ENCODE data around the gene SPRR2B. TPM values are rescaled to one million over a fixed set of nuclear protein-coding genes. Genes with fewer than 3 reads are reported as not detected.
"Not testable (repeated sequence)": the region's sequence is repeated elsewhere in the genome, so short reads cannot be mapped to it uniquely, and the experiment has no call there.

Gene SPRR2B
- total and polyA plus RNA-seq, 2 donors (not counting 3 experiments of a cell fraction or from before 2014, with no cell fraction given) = not detected

DNA sequence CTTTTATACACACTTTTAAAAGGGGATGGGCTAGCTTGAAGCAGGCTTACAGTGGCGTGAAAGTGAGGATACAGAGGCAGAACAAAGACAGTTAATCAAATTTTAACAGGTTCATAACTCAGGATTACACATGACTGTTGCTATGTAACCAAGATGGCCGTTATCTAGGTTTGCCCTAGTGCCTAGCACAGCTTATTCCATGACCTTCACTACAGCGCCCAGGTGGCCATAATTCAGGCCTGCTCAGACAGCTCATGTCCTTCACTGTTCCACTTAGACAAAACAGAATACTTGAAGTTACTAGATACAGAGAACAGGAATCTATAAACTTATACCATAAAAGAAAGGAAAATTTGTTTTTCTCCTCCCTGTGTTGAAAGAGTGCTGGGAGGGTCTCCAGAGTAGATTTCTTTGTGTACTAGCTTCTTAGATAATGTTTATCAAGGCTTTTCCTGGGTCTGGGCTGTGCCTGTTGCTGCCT lies 48.1 kb upstream of the SPRR2B start:
- no peaks in the 10 kb centered on the region for H3K79me2 ChIP-seq (ENCODE audit: control insufficient read depth, insufficient read depth, low read length)
- intact Hi-C loops (cut with micrococcal nuclease) = no loop called here
- no peak overlapping the region for H3K4me2 ChIP-seq (ENCODE audit: insufficient read depth, low read length)
- no TSS peak for BruUV-seq (replicated peaks)
- no peak for FAIRE-seq
- no peaks in the 10 kb centered on the region for H3K9me1 ChIP-seq (replicated peaks; ENCODE audit: control insufficient read depth, extremely low read depth, insufficient read depth, low read length)
- no peaks in the 10 kb centered on the region for H3K27me3 ChIP-seq (ENCODE audit: control insufficient read depth in 2 of 2, insufficient read depth in 2 of 2, low read length in 2 of 2)
- H3K4me3 ChIP-seq (replicated peaks in 1 of 3; ENCODE audit: insufficient read depth in 1 of 3, low read depth in 1 of 3, low read length in 3 of 3) = no peak overlapping the region
- no peaks in the 10 kb centered on the region for H3K9me3 ChIP-seq (replicated peaks; ENCODE audit: control insufficient read depth, insufficient read depth, low read length)
- no peaks in the 10 kb centered on the region for H3K36me3 ChIP-seq (ENCODE audit: control insufficient read depth in 2 of 2, extremely low read depth in 1 of 2, insufficient read depth in 2 of 2, low read length in 2 of 2)
- POLR2A ChIA-PET = no interaction called here
- no peaks in the 10 kb centered on the region for H4K20me1 ChIP-seq (replicated peaks; ENCODE audit: control insufficient read depth, extremely low read depth, insufficient read depth, low read length)
- CTCF ChIA-PET = no interaction called here
- no peaks in the 10 kb centered on the region for H3K4me1 ChIP-seq (ENCODE audit: control insufficient read depth, extremely low read depth, insufficient read depth, low read length)
- no peak overlapping the region for H2AFZ ChIP-seq (ENCODE audit: low read depth, low read length)
- H3K9ac ChIP-seq (replicated peaks; ENCODE audit: extremely low read depth, insufficient read depth, low read length) = no peak overlapping the region
- TF ChIP-seq GATA2 (IDR thresholded peaks at IDR 0.05; ENCODE audit: insufficient read depth, insufficient read length, low read depth, low read length) (no peak), POLR2A (IDR thresholded peaks at IDR 0.05; ENCODE audit: low read depth, low read length) (no peak), FOS (IDR thresholded peaks at IDR 0.05; ENCODE audit: borderline replicate concordance, insufficient read depth, low read length) (no peak), POLR2AphosphoS5 (IDR thresholded peaks at IDR 0.05; ENCODE audit: insufficient read depth, low read depth, low read length) (no peak), EZH2 (IDR thresholded peaks at IDR 0.05; ENCODE audit: borderline replicate concordance, low read depth, low read length, severe bottlenecking) (no peak), MYC (IDR thresholded peaks at IDR 0.05; ENCODE audit: low read depth, low read length) (no peak), JUN (IDR thresholded peaks at IDR 0.05; ENCODE audit: borderline replicate concordance, insufficient read depth, insufficient read length, low read depth) (no peak)
- TF ChIP-seq, protein P1, sequence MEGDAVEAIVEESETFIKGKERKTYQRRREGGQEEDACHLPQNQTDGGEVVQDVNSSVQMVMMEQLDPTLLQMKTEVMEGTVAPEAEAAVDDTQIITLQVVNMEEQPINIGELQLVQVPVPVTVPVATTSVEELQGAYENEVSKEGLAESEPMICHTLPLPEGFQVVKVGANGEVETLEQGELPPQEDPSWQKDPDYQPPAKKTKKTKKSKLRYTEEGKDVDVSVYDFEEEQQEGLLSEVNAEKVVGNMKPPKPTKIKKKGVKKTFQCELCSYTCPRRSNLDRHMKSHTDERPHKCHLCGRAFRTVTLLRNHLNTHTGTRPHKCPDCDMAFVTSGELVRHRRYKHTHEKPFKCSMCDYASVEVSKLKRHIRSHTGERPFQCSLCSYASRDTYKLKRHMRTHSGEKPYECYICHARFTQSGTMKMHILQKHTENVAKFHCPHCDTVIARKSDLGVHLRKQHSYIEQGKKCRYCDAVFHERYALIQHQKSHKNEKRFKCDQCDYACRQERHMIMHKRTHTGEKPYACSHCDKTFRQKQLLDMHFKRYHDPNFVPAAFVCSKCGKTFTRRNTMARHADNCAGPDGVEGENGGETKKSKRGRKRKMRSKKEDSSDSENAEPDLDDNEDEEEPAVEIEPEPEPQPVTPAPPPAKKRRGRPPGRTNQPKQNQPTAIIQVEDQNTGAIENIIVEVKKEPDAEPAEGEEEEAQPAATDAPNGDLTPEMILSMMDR (IDR thresholded peaks at IDR 0.05; ENCODE audit: extremely low read depth in 1 of 2, insufficient read depth in 1 of 2, low read depth in 1 of 2, low read length in 2 of 2) = no peak
- TF ChIP-seq, protein P2, sequence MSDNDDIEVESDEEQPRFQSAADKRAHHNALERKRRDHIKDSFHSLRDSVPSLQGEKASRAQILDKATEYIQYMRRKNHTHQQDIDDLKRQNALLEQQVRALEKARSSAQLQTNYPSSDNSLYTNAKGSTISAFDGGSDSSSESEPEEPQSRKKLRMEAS (IDR thresholded peaks at IDR 0.05; ENCODE audit: insufficient read depth, insufficient read length) = no peak
- no peak for DNase-seq (ENCODE audit: low read depth, low spot score)
- no peak overlapping the region for H3K27ac ChIP-seq (ENCODE audit: insufficient read depth, low read depth, low read length)
- dilution Hi-C loops (cut with MboI; ENCODE audit: extremely low pct_ligation_motif_present, low sequenced_read_pairs) = no loop called here

DNA sequence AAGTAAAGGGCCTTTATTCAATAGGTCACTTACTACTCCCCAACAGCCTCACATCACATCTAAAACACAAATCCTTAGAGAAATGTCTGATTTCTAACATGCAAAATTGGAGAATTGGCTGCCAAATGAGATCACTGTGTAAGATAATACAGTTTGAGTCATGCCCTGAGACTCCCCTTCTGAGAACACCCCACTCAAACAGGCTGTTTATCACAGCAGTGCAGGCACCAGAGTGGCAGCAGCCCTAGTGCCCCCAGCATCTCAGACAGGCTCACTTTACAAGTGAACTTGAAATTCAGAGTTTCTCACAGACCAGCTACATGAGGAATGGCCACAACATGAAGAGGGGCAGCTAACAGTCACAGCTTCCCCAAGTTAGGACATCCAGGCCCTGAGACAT lies 43.9 kb upstream of the SPRR2B start:
- H2AFZ ChIP-seq (ENCODE audit: low read depth, low read length); H3K27me3 ChIP-seq (ENCODE audit: control insufficient read depth in 2 of 2, insufficient read depth in 2 of 2, low read length in 2 of 2); H3K9me1 ChIP-seq (replicated peaks; ENCODE audit: control insufficient read depth, extremely low read depth, insufficient read depth, low read length); FAIRE-seq; H4K20me1 ChIP-seq (replicated peaks; ENCODE audit: control insufficient read depth, extremely low read depth, insufficient read depth, low read length); intact Hi-C loops (cut with micrococcal nuclease); POLR2A ChIA-PET; DNase-seq (ENCODE audit: low read depth, low spot score); H3K9me3 ChIP-seq (replicated peaks; ENCODE audit: control insufficient read depth, insufficient read depth, low read length); H3K79me2 ChIP-seq (ENCODE audit: control insufficient read depth, insufficient read depth, low read length); H3K36me3 ChIP-seq (ENCODE audit: control insufficient read depth in 2 of 2, extremely low read depth in 1 of 2, insufficient read depth in 2 of 2, low read length in 2 of 2); CTCF ChIA-PET; H3K9ac ChIP-seq (replicated peaks; ENCODE audit: extremely low read depth, insufficient read depth, low read length); H3K27ac ChIP-seq (ENCODE audit: insufficient read depth, low read depth, low read length); H3K4me1 ChIP-seq (ENCODE audit: control insufficient read depth, extremely low read depth, insufficient read depth, low read length); dilution Hi-C loops (cut with MboI; ENCODE audit: extremely low pct_ligation_motif_present, low sequenced_read_pairs); H3K4me3 ChIP-seq (replicated peaks in 1 of 3; ENCODE audit: insufficient read depth in 1 of 3, low read depth in 1 of 3, low read length in 3 of 3); BruUV-seq (replicated peaks); H3K4me2 ChIP-seq (ENCODE audit: insufficient read depth, low read length): not testable (repeated sequence)
